Osteoblast (primary cell): ENCODE measurements around the gene PTPRD. TPM values are rescaled to one million over a fixed set of nuclear protein-coding genes. Genes with fewer than 3 reads are reported as not detected.

Experiments used
- DNase-seq: peaks from one replicate; pipeline ENCODE4 v3.0.0; 2011; ENCODE audit warnings: low spot score, mixed read lengths; ENCODE audit not compliant: insufficient read length; ENCODE audit errors: missing footprints
- H2AFZ ChIP-seq: 2 replicates; pipeline ENCODE4 v1.6.0; 2011; ENCODE audit warnings: mild to moderate bottlenecking, low read length
- H3K27ac ChIP-seq: 2 replicates; pipeline ENCODE4 v1.5.1; 2011; ENCODE audit warnings: mild to moderate bottlenecking, low read depth, low read length, moderate library complexity
- H3K27me3 ChIP-seq: 2 replicates; pipeline ENCODE4 v1.6.0; 2012; ENCODE audit warnings: mild to moderate bottlenecking, control low read depth, inconsistent platforms, low read length, moderate library complexity; ENCODE audit not compliant: insufficient read depth
- H3K36me3 ChIP-seq: 2 replicates; pipeline ENCODE4 v1.5.1; 2011; ENCODE audit warnings: mild to moderate bottlenecking, low read length, control low read depth, moderate library complexity; ENCODE audit not compliant: insufficient read depth
- H3K4me1 ChIP-seq: 2 replicates; pipeline ENCODE4 v1.5.1; 2011; ENCODE audit warnings: mild to moderate bottlenecking, low read length, control low read depth, moderate library complexity; ENCODE audit not compliant: insufficient read depth
- H3K4me2 ChIP-seq: 2 replicates; pipeline ENCODE4 v1.6.0; 2011; ENCODE audit warnings: mild to moderate bottlenecking, low read length; ENCODE audit not compliant: insufficient read depth
- H3K4me3 ChIP-seq: fragments of 200-600 bp; sonication (generic); 3 replicates; pipeline ENCODE4 v1.5.1; 2012; ENCODE audit warnings: mild to moderate bottlenecking, low read length, inconsistent platforms; ENCODE audit not compliant: insufficient read depth
- H3K79me2 ChIP-seq: 2 replicates; pipeline ENCODE4 v1.6.0; 2012; ENCODE audit warnings: mild to moderate bottlenecking, low read length, control low read depth, inconsistent platforms; ENCODE audit not compliant: insufficient read depth
- H3K9me3 ChIP-seq: 2 replicates; pipeline ENCODE4 v1.5.1; 2011; ENCODE audit warnings: low read depth, low read length, control low read depth
- H4K20me1 ChIP-seq: 2 replicates; pipeline ENCODE4 v1.6.0; 2012; ENCODE audit warnings: mild to moderate bottlenecking, low read length, control low read depth; ENCODE audit not compliant: insufficient read depth
- CTCF ChIP-seq: IDR thresholded peaks from 2 replicates; pipeline ENCODE4 v1.5.1; 2011; ENCODE audit warnings: mild to moderate bottlenecking, low read depth, low read length, moderate library complexity; ENCODE audit errors: extremely low read depth
- total RNA-seq: library from RNA; depleted of rRNA; stranded (reverse); fragments of >200 nt; gene quantifications from 2 replicates; pipeline ENCODE4 v1.2.3, GENCODE V29; 2012

Gene PTPRD
- total RNA-seq, 1 donor, result 23.9 TPM

DNA sequence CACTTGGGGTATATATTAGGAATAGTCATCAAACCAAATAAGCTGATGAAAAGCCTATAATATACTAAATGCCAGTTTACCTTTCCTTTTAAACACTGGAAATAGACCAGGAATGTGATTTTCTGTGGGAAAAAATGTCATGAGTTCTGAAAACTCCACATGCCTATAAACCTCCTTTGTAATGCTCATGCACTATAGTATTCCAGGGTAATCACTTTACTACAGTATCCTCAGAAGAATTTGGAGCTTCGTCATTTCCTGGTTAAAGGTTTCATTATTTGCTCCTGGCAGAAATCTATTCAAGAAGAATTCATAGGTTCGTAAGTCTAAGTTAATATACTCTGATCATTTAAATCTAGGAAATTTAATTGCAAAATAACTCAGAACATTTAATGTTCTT lies 1736.5 kb downstream of the PTPRD start:
- Histone ChIP-seq H3K27ac (no peak overlapping the region), H3K27me3 (no peaks in the 10 kb centered on the region), H3K4me1 (no peaks in the 10 kb centered on the region), H2AFZ (no peak overlapping the region), H3K4me3 (no peak overlapping the region), H3K79me2 (no peaks in the 10 kb centered on the region), H3K4me2 (no peak overlapping the region), H4K20me1 (no peaks in the 10 kb centered on the region), H3K36me3 (no peaks in the 10 kb centered on the region), H3K9me3 (no peaks in the 10 kb centered on the region)
- no peak for DNase-seq
- no peak for TF ChIP-seq CTCF

GRCh38 chr9:8874482-8874881 lies 1738.3 kb downstream of the PTPRD start:
- Histone ChIP-seq H3K9me3 (no peaks in the 10 kb centered on the region), H3K4me1 (peaks cover 4% of the 10 kb centered on the region), H2AFZ (no peak overlapping the region), H3K27me3 (no peaks in the 10 kb centered on the region), H3K4me2 (no peak overlapping the region), H3K4me3 (no peak overlapping the region), H3K36me3 (no peaks in the 10 kb centered on the region), H3K79me2 (no peaks in the 10 kb centered on the region), H3K27ac (no peak overlapping the region), H4K20me1 (no peaks in the 10 kb centered on the region)
- no peak for TF ChIP-seq CTCF
- no peak for DNase-seq

GRCh38 chr9:8872802-8873201 lies 1740.0 kb downstream of the PTPRD start:
- TF ChIP-seq CTCF, result no peak
- no peaks in the 10 kb centered on the region for H4K20me1 ChIP-seq
- DNase-seq, result no peak

GRCh38 chr9:8871796-8872445 lies 1740.9 kb downstream of the PTPRD start:
- peaks cover 4% of the 10 kb centered on the region for H3K4me1 ChIP-seq
- no peak overlapping the region for H2AFZ ChIP-seq
- no peaks in the 10 kb centered on the region for H4K20me1 ChIP-seq
- no peak for TF ChIP-seq CTCF
- H3K4me2 ChIP-seq, result no peak overlapping the region
- no peak for DNase-seq
- H3K36me3 ChIP-seq, result no peaks in the 10 kb centered on the region
- no peak overlapping the region for H3K4me3 ChIP-seq
- no peaks in the 10 kb centered on the region for H3K9me3 ChIP-seq
- H3K27me3 ChIP-seq, result no peaks in the 10 kb centered on the region
- H3K79me2 ChIP-seq, result no peaks in the 10 kb centered on the region
- no peak overlapping the region for H3K27ac ChIP-seq

More at GRCh38 chr9:8872802-8873201, 1740.0 kb downstream of the PTPRD start:
- peaks cover 4% of the 10 kb centered on the region for H3K4me1 ChIP-seq
- H2AFZ ChIP-seq, result no peak overlapping the region
- no peaks in the 10 kb centered on the region for H3K79me2 ChIP-seq
- peak overlapping the region; percentile 11 for H3K4me2 ChIP-seq
- no peaks in the 10 kb centered on the region for H3K27me3 ChIP-seq
- no peaks in the 10 kb centered on the region for H3K9me3 ChIP-seq
- no peak overlapping the region for H3K4me3 ChIP-seq
- no peak overlapping the region for H3K27ac ChIP-seq
- no peaks in the 10 kb centered on the region for H3K36me3 ChIP-seq
